Uterus (tissue), 4 donors: ENCODE data around the gene HDAC4. TPM values are rescaled to one million over a fixed set of nuclear protein-coding genes. Genes with fewer than 3 reads are reported as not detected.

ENCODE experiments used
- DNase-seq, 2 donors: peaks; one replicate each; pipeline ENCODE4 v3.0.0-alpha.2; 2019 to 2020
- H3K27ac ChIP-seq, 2 donors: fragments of 200-600 bp; sonication (generic); 1 replicate in 1 of 2; 2 replicates in 1 of 2; pipeline ENCODE4 v1.5.1; 2016 to 2018
- H3K27me3 ChIP-seq, 2 donors: fragments of 200-600 bp; sonication (generic); one replicate each; pipeline ENCODE4 v1.5.1; 2018 to 2019; ENCODE audit warnings: control low read depth in 1 of 2
- H3K36me3 ChIP-seq, 2 donors: fragments of 200-600 bp; sonication (generic); one replicate each; pipeline ENCODE4 v1.5.1; 2019; ENCODE audit warnings: control low read depth in 1 of 2
- H3K4me1 ChIP-seq, 2 donors: fragments of 200-600 bp; sonication (generic); one replicate each; pipeline ENCODE4 v1.5.1; 2018 to 2019; ENCODE audit warnings: control low read depth in 1 of 2
- H3K4me3 ChIP-seq, 2 donors: fragments of 200-600 bp; sonication (generic); 1 replicate in 1 of 2; 2 replicates in 1 of 2; pipeline ENCODE4 v1.5.1; 2018 to 2019; ENCODE audit warnings: mild to moderate bottlenecking in 1 of 2
- H3K9me3 ChIP-seq, 2 donors: fragments of 200-600 bp; sonication (generic); one replicate each; pipeline ENCODE4 v1.5.1; 2019; ENCODE audit warnings: control low read depth in 1 of 2
- POLR2A ChIP-seq, 2 donors: fragments of 450-650 bp; IDR thresholded peaks; one replicate each; pipeline ENCODE4 v1.6.1; 2016; ENCODE audit warnings: antibody characterized with exemption in 2 of 2, mild to moderate bottlenecking in 1 of 2, moderate library complexity in 1 of 2
- intact Hi-C: fragments of 100-400 bp; cut with DNase I; formaldehyde crosslinking; loops from one replicate; pipeline ENCODE4 v1.15.1; 2023; ENCODE audit warnings: low total_unique reads
- total RNA-seq, 4 donors: library from RNA; depleted of rRNA in 3 of 4; stranded (reverse); fragments of >200 nt in 3 of 4; gene quantifications; one replicate each; pipeline versions ENCODE4 v1.1.0 to v1.2.4, GENCODE V29; 2014 to 2023
- TF ChIP-seq, protein P1 (sequence below), 4 experiments: fragments of 200-600 bp in 2 of 4; fragments of 450-650 bp in 2 of 4; sonication (generic) in 2 of 4; IDR thresholded peaks; one replicate each; pipeline ENCODE4 v1.5.1; 2016 to 2019; ENCODE audit warnings: antibody characterized with exemption in 4 of 4, mild to moderate bottlenecking in 2 of 4, moderate library complexity in 1 of 4
- donor health status: DM: yes; HTN: yes; CAD: no.

Gene HDAC4
- total RNA-seq, 4 donors from 2014 or later = 42.1 to 91.5 (median 73.4) TPM

- Histone ChIP-seq H3K4me3 (no peak overlapping the region), H3K27ac (no peak overlapping the region), H3K4me1 (no peaks in the 10 kb centered on the region), H3K9me3 (no peaks in the 10 kb centered on the region), H3K36me3 (peaks cover 0 to 2% of the 10 kb centered on the region in 2 donors), H3K27me3 (no peaks in the 10 kb centered on the region)
- no peak for DNase-seq
- TF ChIP-seq, protein P1, sequence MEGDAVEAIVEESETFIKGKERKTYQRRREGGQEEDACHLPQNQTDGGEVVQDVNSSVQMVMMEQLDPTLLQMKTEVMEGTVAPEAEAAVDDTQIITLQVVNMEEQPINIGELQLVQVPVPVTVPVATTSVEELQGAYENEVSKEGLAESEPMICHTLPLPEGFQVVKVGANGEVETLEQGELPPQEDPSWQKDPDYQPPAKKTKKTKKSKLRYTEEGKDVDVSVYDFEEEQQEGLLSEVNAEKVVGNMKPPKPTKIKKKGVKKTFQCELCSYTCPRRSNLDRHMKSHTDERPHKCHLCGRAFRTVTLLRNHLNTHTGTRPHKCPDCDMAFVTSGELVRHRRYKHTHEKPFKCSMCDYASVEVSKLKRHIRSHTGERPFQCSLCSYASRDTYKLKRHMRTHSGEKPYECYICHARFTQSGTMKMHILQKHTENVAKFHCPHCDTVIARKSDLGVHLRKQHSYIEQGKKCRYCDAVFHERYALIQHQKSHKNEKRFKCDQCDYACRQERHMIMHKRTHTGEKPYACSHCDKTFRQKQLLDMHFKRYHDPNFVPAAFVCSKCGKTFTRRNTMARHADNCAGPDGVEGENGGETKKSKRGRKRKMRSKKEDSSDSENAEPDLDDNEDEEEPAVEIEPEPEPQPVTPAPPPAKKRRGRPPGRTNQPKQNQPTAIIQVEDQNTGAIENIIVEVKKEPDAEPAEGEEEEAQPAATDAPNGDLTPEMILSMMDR (IDR thresholded peaks at IDR 0.05) = no peak
- no peak for TF ChIP-seq POLR2A (IDR thresholded peaks at IDR 0.05)
- intact Hi-C loops = no loop called here
Measured at GRCh38 chr2:239048736-239049135, 352.1 kb downstream of the HDAC4 start.

DNA sequence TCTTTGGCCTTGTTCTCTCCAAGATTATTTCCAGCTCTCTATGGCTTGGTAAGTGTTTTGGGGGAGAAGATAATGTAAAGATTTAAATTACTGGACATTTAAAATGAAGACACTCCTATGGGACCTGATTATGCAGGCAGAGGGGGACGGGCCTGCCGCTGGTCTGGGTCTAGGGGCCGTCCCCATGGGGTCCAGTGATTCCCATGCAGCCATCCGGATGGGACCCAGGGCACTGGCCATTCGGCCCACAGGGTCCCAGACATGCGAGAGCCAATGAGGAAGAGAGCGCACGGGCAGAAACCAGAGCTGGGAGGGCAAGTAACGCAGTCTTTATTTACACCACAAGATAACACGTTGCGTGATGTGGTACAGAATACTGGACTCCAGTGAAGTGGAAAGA, 353.0 kb downstream of the HDAC4 start:
- Histone ChIP-seq H3K4me3 (no peak overlapping the region), H3K9me3 (no peaks in the 10 kb centered on the region), H3K36me3 (peaks cover 0 to 2% of the 10 kb centered on the region in 2 donors), H3K27me3 (no peaks in the 10 kb centered on the region), H3K27ac (no peak overlapping the region), H3K4me1 (no peaks in the 10 kb centered on the region)
- intact Hi-C loops = no loop called here
- no peak for DNase-seq
- TF ChIP-seq, protein P1 (IDR thresholded peaks at IDR 0.05) = no peak
- no peak for TF ChIP-seq POLR2A (IDR thresholded peaks at IDR 0.05)

- Histone ChIP-seq H3K27me3 (no peaks in the 10 kb centered on the region), H3K36me3 (peaks cover 0 to 2% of the 10 kb centered on the region in 2 donors)
- DNase-seq = no peak
Measured at GRCh38 chr2:239047420-239047819, 353.4 kb downstream of the HDAC4 start.

DNA sequence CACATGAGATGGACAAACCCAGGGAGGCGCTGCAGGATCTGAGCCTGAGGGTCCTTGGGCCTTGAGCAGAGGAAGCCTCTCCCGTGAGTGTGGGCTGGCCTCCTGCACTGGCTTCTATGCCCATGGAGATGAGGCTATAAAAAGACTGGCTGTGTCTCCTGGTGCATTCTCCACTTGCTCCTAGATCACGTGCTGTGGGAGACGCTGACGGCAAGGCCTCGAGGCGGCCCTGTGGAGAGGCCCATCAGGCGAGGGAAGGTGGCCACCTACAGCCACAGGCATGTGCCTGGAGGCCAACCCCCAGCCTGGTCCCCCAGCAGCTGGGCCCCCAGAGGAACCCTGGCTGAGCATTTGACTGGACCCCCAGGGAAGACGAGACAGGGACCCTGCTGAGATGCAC, 354.0 kb downstream of the HDAC4 start:
- H3K4me3 ChIP-seq = no peak overlapping the region
- no peaks in the 10 kb centered on the region for H3K9me3 ChIP-seq
- no peak for DNase-seq
- no peaks in the 10 kb centered on the region for H3K4me1 ChIP-seq
- intact Hi-C loops = no loop called here
- no peaks in the 10 kb centered on the region for H3K27me3 ChIP-seq
- no peak overlapping the region for H3K27ac ChIP-seq
- peaks cover 0 to 2% of the 10 kb centered on the region in 2 donors for H3K36me3 ChIP-seq
- no peak for TF ChIP-seq POLR2A (IDR thresholded peaks at IDR 0.05)
- TF ChIP-seq, protein P1 (IDR thresholded peaks at IDR 0.05) = no peak

More at GRCh38 chr2:239047420-239047819, 353.4 kb downstream of the HDAC4 start:
- no peaks in the 10 kb centered on the region for H3K9me3 ChIP-seq
- no peak for TF ChIP-seq POLR2A (IDR thresholded peaks at IDR 0.05)
- TF ChIP-seq, protein P1 (IDR thresholded peaks at IDR 0.05) = no peak
- no peak overlapping the region for H3K4me3 ChIP-seq
- intact Hi-C loops = no loop called here
- no peaks in the 10 kb centered on the region for H3K4me1 ChIP-seq
- no peak overlapping the region for H3K27ac ChIP-seq

- Histone ChIP-seq H3K27me3 (no peaks in the 10 kb centered on the region), H3K27ac (no peak overlapping the region), H3K36me3 (no peaks in the 10 kb centered on the region), H3K4me1 (no peaks in the 10 kb centered on the region), H3K4me3 (no peak overlapping the region), H3K9me3 (no peaks in the 10 kb centered on the region)
- TF ChIP-seq, protein P1 (IDR thresholded peaks at IDR 0.05) = no peak
- no peak for TF ChIP-seq POLR2A (IDR thresholded peaks at IDR 0.05)
- intact Hi-C loops = no loop called here
- DNase-seq = no peak
Measured at GRCh38 chr2:239044336-239044735, 356.5 kb downstream of the HDAC4 start.
